ENCODE data around the gene SLC25A11. TPM values are rescaled to one million over a fixed set of nuclear protein-coding genes. Genes with fewer than 3 reads are reported as not detected.

The SLC25A11 gene
- polyA plus RNA-seq (2011; rRNA removed) (44.7 and 50.0 TPM in 2 replicates), polyA minus RNA-seq (2011; rRNA and poly(A)+ RNA removed) (33.0 and 50.2 TPM in 2 replicates)

GRCh38 chr17:4939796-4940554 lies at the start of gene SLC25A11, which contains the start of gene RNF167:
TSS of gene SLC25A11 (minus strand) at chr17:4940046. CDS start at chr17:4939910, 136 bp downstream.
TSS of gene RNF167 (plus strand) at chr17:4940268. CDS start at chr17:4940910, 642 bp downstream.
- DNase-seq (ENCODE audit: low read depth, low spot score): peak; percentile 99
- ChIA-PET CTCF (interaction anchor here (0.6 to 2.8 kb wide), 6 partner anchors 16 to 314 kb away, joined by 3 to 25 read pairs (median 4); partner anchors contain the start of gene CAMTA2), POLR2A (interaction anchor here (1.0 to 2.4 kb wide), 12 partner anchors 9 to 144 kb away, joined by 3 to 55 read pairs (median 5); partner anchors contain the start of genes ENO3, INCA1, KIF1C and PFN1)
- Histone ChIP-seq H3K9me3 (ENCODE audit: control insufficient read depth, insufficient read depth, low read length) (no peaks in the 10 kb centered on the region; the same call in 1 of the 2 replicates), H3K4me3 (ENCODE audit: low read depth, low read length) (peak within 1 kb of the TSS; percentile 92), H3K27ac (ENCODE audit: low read depth, low read length) (peak within 1 kb of the TSS; percentile 98), H3K27me3 (ENCODE audit: control insufficient read depth, insufficient read depth, low read length) (no peaks in the 10 kb centered on the region)
- no peak for TF ChIP-seq CTCF (IDR thresholded peaks at IDR 0.05; ENCODE audit: low read depth, low read length)

- CTCF ChIA-PET: interaction anchor here (0.6 to 1.9 kb wide), 12 partner anchors 8 to 79 kb away, joined by 3 to 7 read pairs (median 4); partner anchors contain the start of genes INCA1, KIF1C and SLC25A11
- DNase-seq (ENCODE audit: low read depth, low spot score): no peak
- no peaks in the 10 kb centered on the region; the same call in 1 of the 2 replicates for H3K9me3 ChIP-seq (ENCODE audit: control insufficient read depth, insufficient read depth, low read length)
- POLR2A ChIA-PET: interaction anchor here (0.8 to 3.1 kb wide), 5 partner anchors 10 to 71 kb away, joined by 3 to 11 read pairs (median 5); partner anchors contain the start of genes INCA1, KIF1C and SPAG7
- no peaks in the 10 kb centered on the region for H3K27me3 ChIP-seq (ENCODE audit: control insufficient read depth, insufficient read depth, low read length)
- no peak for TF ChIP-seq CTCF (IDR thresholded peaks at IDR 0.05; ENCODE audit: low read depth, low read length)
- peak overlapping the region; percentile 85 for H3K4me3 ChIP-seq (ENCODE audit: low read depth, low read length)
- H3K27ac ChIP-seq (ENCODE audit: low read depth, low read length): peak overlapping the region; percentile 52
Observed at GRCh38 chr17:4987767-4988567, 48.1 kb upstream of the SLC25A11 start.

GRCh38 chr17:4986951-4987766 lies 47.3 kb upstream of the SLC25A11 start, which contains the start of gene CAMTA2:
TSS of gene CAMTA2 (minus strand) at chr17:4987675. CDS start at chr17:4986222, 1,453 bp downstream.
- peak within 1 kb of the TSS; percentile 52 for H3K27ac ChIP-seq (ENCODE audit: low read depth, low read length)
- no peak for DNase-seq (ENCODE audit: low read depth, low spot score)
- POLR2A ChIA-PET: interaction anchor here (1.2 to 3.1 kb wide), 4 partner anchors 10 to 72 kb away, joined by 4 to 11 read pairs (median 6); partner anchors contain the start of genes INCA1, KIF1C and SPAG7
- H3K4me3 ChIP-seq (ENCODE audit: low read depth, low read length): peak within 1 kb of the TSS; percentile 85
- CTCF ChIA-PET: interaction anchor here (0.7 to 1.9 kb wide), 12 partner anchors 8 to 78 kb away, joined by 3 to 6 read pairs (median 4); partner anchors contain the start of genes INCA1, KIF1C and SLC25A11
- H3K9me3 ChIP-seq (ENCODE audit: control insufficient read depth, insufficient read depth, low read length): no peaks in the 10 kb centered on the region; the same call in 1 of the 2 replicates
- no peaks in the 10 kb centered on the region for H3K27me3 ChIP-seq (ENCODE audit: control insufficient read depth, insufficient read depth, low read length)
- peak; percentile 62 for TF ChIP-seq CTCF (IDR thresholded peaks at IDR 0.05; ENCODE audit: low read depth, low read length)

- Histone ChIP-seq H3K4me3 (ENCODE audit: low read depth, low read length) (peak overlapping the region; percentile 85), H3K27me3 (ENCODE audit: control insufficient read depth, insufficient read depth, low read length) (no peaks in the 10 kb centered on the region), H3K27ac (ENCODE audit: low read depth, low read length) (no peak overlapping the region), H3K9me3 (ENCODE audit: control insufficient read depth, insufficient read depth, low read length) (no peaks in the 10 kb centered on the region; the same call in 1 of the 2 replicates)
- TF ChIP-seq CTCF (IDR thresholded peaks at IDR 0.05; ENCODE audit: low read depth, low read length): no peak
- ChIA-PET POLR2A (interaction anchor here (1.2 to 3.1 kb wide), 3 partner anchors 11 to 73 kb away, joined by 5 to 11 read pairs (median 6); partner anchors contain the start of genes INCA1, KIF1C and SPAG7), CTCF (interaction anchor here (0.8 to 1.9 kb wide), 5 partner anchors 8 to 77 kb away, joined by 3 to 6 read pairs (median 3); no protein-coding TSS in a partner anchor)
- DNase-seq (ENCODE audit: low read depth, low spot score): no peak
Observed at GRCh38 chr17:4986403-4986802, 46.6 kb upstream of the SLC25A11 start.
